HEK293 (cell line): ENCODE results near the gene DCLK1.

Experiments
- ATF2 ChIP-seq: fragments of 450-650 bp; formaldehyde crosslinking; IDR thresholded peaks from 2 replicates; pipeline ENCODE4 v1.5.1; 2016; ENCODE audit warnings: missing biosample characterization, missing genetic modification characterization, low read depth
- CTCF ChIP-seq: fragments of 450-650 bp; formaldehyde crosslinking; IDR thresholded peaks from 2 replicates; pipeline ENCODE4 v1.5.1; 2016; ENCODE audit warnings: missing biosample characterization, missing genetic modification characterization
- IKZF3 ChIP-seq: fragments of 450-650 bp; IDR thresholded peaks from 2 replicates; pipeline ENCODE4 v1.5.0; 2018; ENCODE audit warnings: missing biosample characterization, mild to moderate bottlenecking, missing genetic modification characterization, moderate library complexity
- MEIS1 ChIP-seq: sonication (generic); formaldehyde crosslinking; IDR thresholded peaks from 2 replicates; pipeline ENCODE4 v1.8.1; 2022; ENCODE audit warnings: missing genetic modification reagents, mild to moderate bottlenecking, borderline replicate concordance
- PBX3 ChIP-seq: sonication (generic); formaldehyde crosslinking; IDR thresholded peaks from 2 replicates; pipeline ENCODE4 v1.8.1; 2022; ENCODE audit warnings: mild to moderate bottlenecking, moderate library complexity, missing genetic modification reagents
- SALL2 ChIP-seq: fragments of 450-650 bp; formaldehyde crosslinking; IDR thresholded peaks from 2 replicates; pipeline ENCODE4 v1.5.0; 2017; ENCODE audit warnings: missing biosample characterization, mild to moderate bottlenecking, missing genetic modification characterization, borderline replicate concordance
- YY1 ChIP-seq: fragments of 450-650 bp; formaldehyde crosslinking; IDR thresholded peaks from 2 replicates; pipeline ENCODE4 v1.5.1; 2018; ENCODE audit warnings: missing biosample characterization, missing genetic modification characterization
- ZNF274 ChIP-seq, 2 experiments: fragments of 200-500 bp in 1 of 2; fragments of 450-650 bp in 1 of 2; sonication (Bioruptor generic) in 1 of 2; formaldehyde crosslinking in 1 of 2; IDR thresholded peaks; 2 replicates each; pipeline versions ENCODE4 v1.5.1 to v1.6.1; 2014 to 2016; ENCODE audit warnings: borderline replicate concordance in 1 of 2, inconsistent platforms in 1 of 2, low read length in 1 of 2, missing biosample characterization in 1 of 2, missing genetic modification characterization in 1 of 2
- ZNF292 ChIP-seq: fragments of 450-650 bp; formaldehyde crosslinking; IDR thresholded peaks from 2 replicates; pipeline ENCODE4 v1.5.1; 2016; ENCODE audit warnings: low read depth, missing biosample characterization, missing genetic modification characterization, borderline replicate concordance
- ZNF423 ChIP-seq: fragments of 450-650 bp; formaldehyde crosslinking; IDR thresholded peaks from 2 replicates; pipeline ENCODE4 v1.5.1; 2016; ENCODE audit warnings: missing biosample characterization, missing genetic modification characterization
- ZNF449 ChIP-seq: fragments of 450-650 bp; formaldehyde crosslinking; IDR thresholded peaks from 2 replicates; pipeline ENCODE4 v1.5.1; 2017; ENCODE audit warnings: missing biosample characterization, mild to moderate bottlenecking, missing genetic modification characterization, moderate library complexity
- ZNF555 ChIP-seq: fragments of 450-650 bp; formaldehyde crosslinking; conservative IDR thresholded peaks from 2 replicates; pipeline ENCODE4 v1.5.1; 2017; ENCODE audit warnings: missing biosample characterization, mild to moderate bottlenecking, missing genetic modification characterization, inconsistent platforms
- ZNF623 ChIP-seq: fragments of 450-650 bp; formaldehyde crosslinking; IDR thresholded peaks from 2 replicates; pipeline ENCODE4 v1.5.1; 2016; ENCODE audit warnings: missing biosample characterization, missing genetic modification characterization
- ZNF639 ChIP-seq: fragments of 450-650 bp; formaldehyde crosslinking; IDR thresholded peaks from 2 replicates; pipeline ENCODE4 v1.5.1; 2016; ENCODE audit warnings: missing biosample characterization, missing genetic modification characterization

GRCh38 chr13:36157480-36157879 is 26.3 kb upstream of the DCLK1 start:
- TF ChIP-seq ZNF292 = no peak
- no peak for TF ChIP-seq ZNF623 (tag by site-specific recombination)
- TF ChIP-seq YY1 (tag by site-specific recombination) = no peak
- no peak for TF ChIP-seq CTCF
- no peak for TF ChIP-seq ZNF449 (tag by site-specific recombination)
- no peak for TF ChIP-seq ZNF423 (tag by site-specific recombination)
- TF ChIP-seq ATF2 = no peak
- no peak for TF ChIP-seq ZNF274 (IDR thresholded peaks at IDR 0.05; ENCODE audit: low read length)
- no peak for TF ChIP-seq ZNF274 (tag by site-specific recombination; IDR thresholded peaks at IDR 0.05; ENCODE audit: borderline replicate concordance)
- no peak for TF ChIP-seq ZNF555
- TF ChIP-seq SALL2 (tag by site-specific recombination) = no peak
- no peak for TF ChIP-seq IKZF3 (tag by site-specific recombination)
- no peak for TF ChIP-seq PBX3 (CRISPR knock-in tag)
- TF ChIP-seq MEIS1 (CRISPR knock-in tag) = no peak
- TF ChIP-seq ZNF639 (tag by site-specific recombination) = no peak
